Lower lobe of right lung (tissue), 2 donors: ENCODE data around the gene BACE1. TPM values are rescaled to one million over a fixed set of nuclear protein-coding genes. Genes with fewer than 3 reads are reported as not detected.
A peak's percentile ranks its signal among the peaks of the same experiment; 100 is the strongest.

ENCODE experiments used
- ATAC-seq, 2 donors: fragments of 200-7000 bp; cut with Tn5 transposase; one replicate each; pipeline ENCODE4 v1.9.1; 2020 to 2022; ENCODE audit warnings: mild to moderate bottlenecking in 2 of 2, moderate library complexity in 2 of 2
- DNase-seq: peaks from one replicate; pipeline ENCODE4 v3.0.0-alpha.2; 2020
- H3K27ac ChIP-seq: fragments of 200-600 bp; one replicate; pipeline ENCODE4 v1.8.0; 2022
- H3K27me3 ChIP-seq: fragments of 200-600 bp; one replicate; pipeline ENCODE4 v1.8.0; 2022; ENCODE audit warnings: low read depth
- H3K36me3 ChIP-seq: fragments of 200-600 bp; one replicate; pipeline ENCODE4 v1.8.0; 2022; ENCODE audit warnings: mild to moderate bottlenecking
- H3K4me1 ChIP-seq: fragments of 200-600 bp; one replicate; pipeline ENCODE4 v1.8.0; 2022
- H3K4me3 ChIP-seq: fragments of 200-600 bp; one replicate; pipeline ENCODE4 v1.8.0; 2022; ENCODE audit warnings: mild to moderate bottlenecking
- H3K9me3 ChIP-seq: fragments of 200-600 bp; one replicate; pipeline ENCODE4 v1.8.0; 2022
- CTCF ChIP-seq: fragments of 200-600 bp; IDR thresholded peaks from one replicate; pipeline ENCODE4 v1.8.0; 2022; ENCODE audit warnings: antibody characterized with exemption, mild to moderate bottlenecking
- intact Hi-C: fragments of 100-400 bp; cut with DNase I; formaldehyde crosslinking; loops from one replicate; pipeline ENCODE4 v1.11.0; 2022
- total RNA-seq: library from RNA; stranded (reverse); fragmentation: NEBNext Ultra II Directional; extraction: Animal tissue kit (Norgen Biotek cat#: 25700); gene quantifications from one replicate; pipeline ENCODE4 v1.2.1, GENCODE V29; 2021
- donor health status: DM: no; HTN: yes; CAD: no; lungs with severe emphysema.

Gene BACE1
- total RNA-seq, 1 donor from 2014 or later: 28.4 TPM

- no peak for TF ChIP-seq CTCF
- ATAC-seq (no peak), DNase-seq (no peak)
- H3K4me1 ChIP-seq: no peaks in the 10 kb centered on the region
- H3K9me3 ChIP-seq: no peaks in the 10 kb centered on the region
- H3K27me3 ChIP-seq: no peaks in the 10 kb centered on the region
- no peak overlapping the region for H3K4me3 ChIP-seq
- no peak overlapping the region for H3K27ac ChIP-seq
- intact Hi-C loops: no loop called here
- H3K36me3 ChIP-seq: peaks cover 64% of the 10 kb centered on the region
These were observed 23.4 kb downstream of the BACE1 start for GRCh38 chr11:117292616-117293015.

DNA sequence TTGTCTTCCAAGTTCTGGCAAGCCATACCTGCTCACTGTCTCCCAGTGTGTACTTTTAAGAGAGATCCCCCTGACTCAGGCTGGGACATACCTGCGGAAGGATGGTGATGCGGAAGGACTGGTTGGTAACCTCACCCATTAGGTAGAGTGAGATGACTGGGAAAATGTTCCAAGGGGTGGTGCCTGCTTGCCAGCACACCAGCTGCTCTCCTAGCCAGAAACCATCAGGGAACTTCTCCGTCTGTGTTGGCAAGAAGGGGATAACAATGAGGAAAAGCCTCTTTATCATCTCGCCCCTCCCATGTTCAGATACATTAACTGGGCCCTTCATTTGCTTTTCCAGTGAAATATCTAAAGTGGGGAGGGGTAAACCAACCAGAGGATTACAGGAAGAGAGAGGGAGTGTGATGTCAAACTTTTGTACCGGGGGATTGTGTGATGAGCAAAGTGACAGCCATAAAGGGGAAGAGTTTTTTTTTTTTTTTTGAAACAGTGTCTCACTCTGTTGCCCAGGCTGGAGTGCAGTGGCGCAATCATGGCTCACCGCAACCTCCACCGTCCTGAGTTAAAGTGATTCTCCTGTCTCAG lies 25.2 kb downstream of the BACE1 start, which contains the start of gene BACE1-AS:
Gene BACE1-AS (plus strand): TSS at position 538 of the 588 bp plus-strand sequence.
- no peaks in the 10 kb centered on the region for H3K9me3 ChIP-seq
- no peaks in the 10 kb centered on the region for H3K27me3 ChIP-seq
- DNase-seq: no peak
- H3K36me3 ChIP-seq: peaks cover 78% of the 10 kb centered on the region
- no peaks in the 10 kb centered on the region for H3K4me1 ChIP-seq
- no peak for ATAC-seq
- TF ChIP-seq CTCF: no peak
- no peak within 1 kb of the TSS for H3K27ac ChIP-seq
- H3K4me3 ChIP-seq: no peak within 1 kb of the TSS
- intact Hi-C loops: no loop called here

- Histone ChIP-seq H3K4me1 (no peaks in the 10 kb centered on the region), H3K27me3 (no peaks in the 10 kb centered on the region), H3K4me3 (no peak overlapping the region), H3K36me3 (peaks cover 86% of the 10 kb centered on the region), H3K27ac (no peak overlapping the region), H3K9me3 (no peaks in the 10 kb centered on the region)
- DNase-seq (no peak), ATAC-seq (no peak)
- no peak for TF ChIP-seq CTCF
- intact Hi-C loops: no loop called here
These were observed 26.3 kb downstream of the BACE1 start for GRCh38 chr11:117289795-117290194.

GRCh38 chr11:117287668-117288067 lies 28.4 kb downstream of the BACE1 start:
- Histone ChIP-seq H3K27me3 (no peaks in the 10 kb centered on the region), H3K27ac (no peak overlapping the region), H3K36me3 (peaks cover 94% of the 10 kb centered on the region), H3K9me3 (no peaks in the 10 kb centered on the region), H3K4me3 (no peak overlapping the region), H3K4me1 (no peaks in the 10 kb centered on the region)
- no peak for TF ChIP-seq CTCF
- DNase-seq (no peak), ATAC-seq (no peak)
- intact Hi-C loops: no loop called here

DNA sequence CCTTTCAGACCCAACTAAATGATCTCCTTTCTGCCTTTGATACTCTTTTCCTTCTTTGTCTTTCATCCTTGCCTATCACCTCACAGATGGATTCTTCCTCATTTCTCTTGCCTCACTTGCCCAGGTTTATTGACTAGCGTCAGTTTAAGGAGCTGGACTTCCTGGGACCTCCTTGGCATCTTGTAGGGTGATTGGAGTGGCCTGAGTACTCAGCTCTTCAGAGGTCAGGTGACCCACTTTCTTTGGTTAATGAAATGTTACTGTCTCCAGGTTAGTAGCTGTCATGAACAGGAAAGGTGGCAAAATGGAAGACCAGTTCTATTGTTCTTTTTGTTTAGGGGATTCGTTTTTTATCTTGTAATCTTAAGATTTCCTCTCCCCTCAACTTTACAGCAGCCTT lies 29.5 kb downstream of the BACE1 start:
- no peaks in the 10 kb centered on the region for H3K27me3 ChIP-seq
- no peak for TF ChIP-seq CTCF
- H3K4me3 ChIP-seq: no peak overlapping the region
- H3K4me1 ChIP-seq: no peaks in the 10 kb centered on the region
- intact Hi-C loops: no loop called here
- no peaks in the 10 kb centered on the region for H3K9me3 ChIP-seq
- H3K36me3 ChIP-seq: peaks cover 96% of the 10 kb centered on the region
- DNase-seq: no peak
- ATAC-seq: peak in 1 of 2 donors; percentile 57
- H3K27ac ChIP-seq: no peak overlapping the region
